HCT116 (cell line): ENCODE data around the gene RASGRF2. TPM values are rescaled to one million over a fixed set of nuclear protein-coding genes. Genes with fewer than 3 reads are reported as not detected.

Source experiments
- ATAC-seq: fragments of 200-7000 bp; cut with Tn5 transposase; 2 replicates; pipeline ENCODE4 v1.9.1; 2020; ENCODE audit warnings: mild to moderate bottlenecking, moderate library complexity
- BruUV-seq: library from RNA; stranded (reverse); fragments of 400-500 nt; replicated peaks from 2 replicates; lab custom pipeline; 2021; lab: Mats Ljungman, UMichigan
- CTCF ChIA-PET: fragments of 300-600 bp; sonication (Branson Sonifier 250); formaldehyde crosslinking; loops from one replicate; lab custom pipeline; 2021; ENCODE audit warnings: antibody characterized with exemption; lab: Charles Lee
- POLR2A ChIA-PET: fragments of 300-600, 350-600 bp; sonication (Branson Sonifier 250); formaldehyde crosslinking; loops from one replicate; lab custom pipeline; 2021; ENCODE audit warnings: antibody characterized with exemption; lab: Charles Lee
- RAD21 ChIA-PET, 2 experiments: fragments of 300-600 bp; sonication (Branson Sonifier 250); formaldehyde crosslinking; loops; one replicate each; lab custom pipeline; 2023; ENCODE audit warnings: low total read pairs in 2 of 2; ENCODE audit not compliant: uncharacterized antibody in 2 of 2, unreplicated experiment in 2 of 2, low non-redundant PET in 1 of 2; lab: Charles Lee
- DNase-seq: peaks from one replicate; pipeline ENCODE4 v3.0.0-alpha.2; 2010; ENCODE audit warnings: low read depth, low spot score
- H2AFZ ChIP-seq: fragments of 200-600 bp; shearing (Covaris generic), sonication (generic); 2 replicates; pipeline ENCODE4 v1.6.1; 2017; ENCODE audit warnings: low read depth, mixed run types, mixed read lengths, antibody characterized with exemption, low read length; ENCODE audit not compliant: poor library complexity, severe bottlenecking
- H3K27ac ChIP-seq: 2 replicates; pipeline ENCODE4 v1.5.1; 2012; ENCODE audit warnings: low read depth, low read length
- H3K27me3 ChIP-seq: fragments of 200-600 bp; sonication (generic); 2 replicates; pipeline ENCODE4 v1.6.1; 2016; ENCODE audit warnings: mixed run types, low read length, mixed read lengths; ENCODE audit not compliant: insufficient read depth
- H3K36me3 ChIP-seq, 2 experiments: fragments of 200-500 bp in 1 of 2; fragments of 200-600 bp in 1 of 2; sonication (Bioruptor generic) in 1 of 2; sonication (generic) in 1 of 2; 2 replicates each; pipeline versions ENCODE4 v1.5.1 to v1.6.1; 2014 to 2016; ENCODE audit warnings: low read length in 2 of 2, inconsistent platforms in 1 of 2, mixed read lengths in 1 of 2, mixed run types in 1 of 2; ENCODE audit not compliant: insufficient read depth in 2 of 2, control insufficient read depth in 1 of 2
- H3K4me1 ChIP-seq, 2 experiments: fragments of 200-600 bp in 1 of 2; sonication (generic) in 1 of 2; 2 replicates each; pipeline versions ENCODE4 v1.5.1 to v1.6.1; 2012 to 2017; ENCODE audit warnings: low read length in 2 of 2, inconsistent platforms in 1 of 2, mild to moderate bottlenecking in 1 of 2, mixed read lengths in 1 of 2, mixed run types in 1 of 2, moderate library complexity in 1 of 2; ENCODE audit not compliant: insufficient read depth in 2 of 2, control insufficient read depth in 1 of 2
- H3K4me2 ChIP-seq: fragments of 200-600 bp; sonication (generic); 2 replicates; pipeline ENCODE4 v1.6.1; 2017; ENCODE audit warnings: mixed run types, low read length, mixed read lengths
- H3K4me3 ChIP-seq, 2 experiments: fragments of 200-600 bp in 1 of 2; sonication (generic) in 1 of 2; replicated peaks in 1 of 2; 2 replicates each; pipeline ENCODE4 v1.5.1; 2011 to 2016; ENCODE audit warnings: low read length in 2 of 2, control low read depth in 1 of 2, low read depth in 1 of 2, mild to moderate bottlenecking in 1 of 2, mixed read lengths in 1 of 2, mixed run types in 1 of 2
- H3K79me2 ChIP-seq: fragments of 200-600 bp; sonication (generic); 2 replicates; pipeline ENCODE4 v1.6.1; 2017; ENCODE audit warnings: mild to moderate bottlenecking, mixed run types, low read length, moderate library complexity, mixed read lengths; ENCODE audit not compliant: insufficient read depth
- H3K9ac ChIP-seq: fragments of 200-600 bp; sonication (generic); 2 replicates; pipeline ENCODE4 v1.6.1; 2016; ENCODE audit warnings: low read length, mixed read lengths
- H3K9me2 ChIP-seq: fragments of 200-600 bp; sonication (generic), shearing (Covaris generic); 2 replicates; pipeline ENCODE4 v1.6.1; 2017; ENCODE audit warnings: mixed run types, mild to moderate bottlenecking, moderate library complexity; ENCODE audit not compliant: insufficient read depth
- H3K9me3 ChIP-seq, 2 experiments: fragments of 200-500 bp in 1 of 2; fragments of 200-600 bp in 1 of 2; sonication (Bioruptor generic) in 1 of 2; sonication (generic) in 1 of 2; 2 replicates each; pipeline ENCODE4 v1.6.1; 2014 to 2017; ENCODE audit warnings: low read length in 2 of 2, mixed read lengths in 2 of 2, inconsistent platforms in 1 of 2, low read depth in 1 of 2, mild to moderate bottlenecking in 1 of 2, mixed run types in 1 of 2, moderate library complexity in 1 of 2; ENCODE audit not compliant: control insufficient read depth in 1 of 2, insufficient read depth in 1 of 2
- H4K20me1 ChIP-seq: fragments of 200-600 bp; sonication (generic), shearing (Covaris generic); 2 replicates; pipeline ENCODE4 v1.6.1; 2017; ENCODE audit warnings: mixed run types, mild to moderate bottlenecking, moderate library complexity; ENCODE audit not compliant: insufficient read depth
- ATF3 ChIP-seq: IDR thresholded peaks from 2 replicates; pipeline ENCODE4 v1.6.1; 2012
- CBX3 ChIP-seq: IDR thresholded peaks from 2 replicates; pipeline ENCODE4 v1.6.1; 2012; ENCODE audit warnings: low read depth
- CEBPB ChIP-seq: IDR thresholded peaks from 2 replicates; pipeline ENCODE4 v1.6.1; 2012; ENCODE audit warnings: low read depth
- CTCF ChIP-seq, 3 experiments: fragments of 200-600 bp in 1 of 3; sonication (generic) in 1 of 3; IDR thresholded peaks in 2 of 3; conservative IDR thresholded peaks in 1 of 3; 2 replicates each; pipeline ENCODE4 v1.5.1; 2012 to 2017; ENCODE audit warnings: low read depth in 2 of 3, low read length in 2 of 3, antibody characterized with exemption in 1 of 3, borderline replicate concordance in 1 of 3, control low read depth in 1 of 3, mild to moderate bottlenecking in 1 of 3, mixed read lengths in 1 of 3, mixed run types in 1 of 3, moderate library complexity in 1 of 3; ENCODE audit not compliant: insufficient read depth in 1 of 3
- EZH2 ChIP-seq: fragments of 200-600 bp; sonication (generic); IDR thresholded peaks from 2 replicates; pipeline ENCODE4 v1.6.1; 2017; ENCODE audit warnings: antibody characterized with exemption, mixed run types
- FOSL1 ChIP-seq: IDR thresholded peaks from 2 replicates; pipeline ENCODE4 v1.6.1; 2012; ENCODE audit warnings: low read depth
- MAX ChIP-seq: IDR thresholded peaks from 2 replicates; pipeline ENCODE4 v1.6.1; 2012
- POLR2A ChIP-seq: IDR thresholded peaks from 2 replicates; pipeline ENCODE4 v1.7.0; 2011; ENCODE audit warnings: borderline replicate concordance; ENCODE audit not compliant: insufficient read depth, insufficient read length; ENCODE audit errors: extremely low read depth
- POLR2AphosphoS5 ChIP-seq: IDR thresholded peaks from 2 replicates; pipeline ENCODE4 v1.6.1; 2011; ENCODE audit warnings: mild to moderate bottlenecking, low read depth, low read length, moderate library complexity
- RAD21 ChIP-seq: IDR thresholded peaks from 2 replicates; pipeline ENCODE4 v1.6.1; 2012; ENCODE audit warnings: low read depth, mild to moderate bottlenecking
- SIN3A ChIP-seq: IDR thresholded peaks from 2 replicates; pipeline ENCODE4 v1.6.1; 2012; ENCODE audit warnings: low read depth
- SRF ChIP-seq: IDR thresholded peaks from 2 replicates; pipeline ENCODE4 v1.6.1; 2012; ENCODE audit warnings: low read depth
- TCF7L2 ChIP-seq: IDR thresholded peaks from 2 replicates; pipeline ENCODE4 v1.7.0; 2011; ENCODE audit warnings: borderline replicate concordance, inconsistent platforms; ENCODE audit not compliant: insufficient read depth, insufficient read length; ENCODE audit errors: extremely low read depth
- ZBTB33 ChIP-seq: IDR thresholded peaks from 2 replicates; pipeline ENCODE4 v1.6.1; 2011; ENCODE audit warnings: mild to moderate bottlenecking, low read length, moderate library complexity; ENCODE audit not compliant: insufficient replicate concordance; ENCODE audit errors: extremely low read depth
- ZFX ChIP-seq: fragments of 450-650 bp; IDR thresholded peaks from 2 replicates; pipeline ENCODE4 v1.6.1; 2017
- ZNF274 ChIP-seq: fragments of 200-500 bp; sonication (Bioruptor generic); IDR thresholded peaks from 2 replicates; pipeline ENCODE4 v1.6.1; 2014; ENCODE audit warnings: mild to moderate bottlenecking, low read depth, low read length, inconsistent platforms
- intact Hi-C: fragments of 100-400 bp; cut with micrococcal nuclease; formaldehyde crosslinking; loops from 2 replicates; pipeline ENCODE4 v1.10.0; 2022
- total RNA-seq: library from RNA; stranded (reverse); gene quantifications from one replicate; pipeline ENCODE4 v1.2.1, GENCODE V29; 2021; ENCODE audit not compliant: unreplicated experiment

The RASGRF2 gene
- total RNA-seq, 1 experiment from 2014 or later = 0.05 TPM

- no peak for TF ChIP-seq ZBTB33
Measured at GRCh38 chr5:81171769-81172168, 211.6 kb downstream of the RASGRF2 start (continued).

- ChIA-PET POLR2A (no interaction called here), CTCF (no interaction called here), RAD21 (no interaction called here)
- H3K4me1 ChIP-seq = no peaks in the 10 kb centered on the region
- no TSS peak for BruUV-seq
- no peak for DNase-seq
- ATAC-seq = no peak
- H3K79me2 ChIP-seq = no peaks in the 10 kb centered on the region
- H2AFZ ChIP-seq = no peak overlapping the region
- H3K27me3 ChIP-seq = peaks cover 4% of the 10 kb centered on the region; the same call in 1 of the 2 replicates
- no peak overlapping the region for H3K9ac ChIP-seq
- intact Hi-C loops = no loop called here
- H3K9me2 ChIP-seq = no peaks in the 10 kb centered on the region
- H3K27ac ChIP-seq = no peak overlapping the region
- no peaks in the 10 kb centered on the region for H3K36me3 ChIP-seq
- TF ChIP-seq ZFX (no peak), SIN3A (no peak), POLR2A (no peak), ZNF274 (no peak), POLR2AphosphoS5 (no peak), CEBPB (no peak), ATF3 (no peak), RAD21 (no peak), ZBTB33 (no peak), FOSL1 (no peak), TCF7L2 (no peak), MAX (no peak), EZH2 (no peak), CBX3 (no peak), SRF (no peak), CTCF (IDR thresholded peaks at IDR 0.05 in 2 of 3, conservative IDR thresholded peaks at IDR 0.05 in 1 of 3; ENCODE audit: borderline replicate concordance in 1 of 3, insufficient read depth in 1 of 3, low read depth in 2 of 3, low read length in 2 of 3) (no peak)
- no peak overlapping the region for H3K4me2 ChIP-seq
- H3K4me3 ChIP-seq = no peak overlapping the region
- H4K20me1 ChIP-seq = no peaks in the 10 kb centered on the region
- no peaks in the 10 kb centered on the region for H3K9me3 ChIP-seq
Measured at GRCh38 chr5:81172710-81173109, 212.5 kb downstream of the RASGRF2 start.
